ENCODE data around the gene STK32A.
"Not testable (repeated sequence)": the region's sequence is repeated elsewhere in the genome, so short reads cannot be mapped to it uniquely, and the experiment has no call there.

The STK32A gene

GRCh38 chr5:147348451-147348850 is 113.6 kb downstream of the STK32A start:
- no peak for FAIRE-seq

- FAIRE-seq, result no peak
Measured at GRCh38 chr5:147349241-147349640, 114.4 kb downstream of the STK32A start.

- FAIRE-seq, result no peak
Measured at GRCh38 chr5:147359101-147359500, 124.3 kb downstream of the STK32A start.

- no peak for FAIRE-seq
Measured at GRCh38 chr5:147359581-147359980, 124.8 kb downstream of the STK32A start.

GRCh38 chr5:147360816-147361215 is 126.0 kb downstream of the STK32A start:
- no peak for FAIRE-seq

- FAIRE-seq, result no peak
Measured at GRCh38 chr5:147361441-147362175, 126.8 kb downstream of the STK32A start.

- not testable (repeated sequence) for FAIRE-seq
Measured at GRCh38 chr5:147367381-147367780, 132.6 kb downstream of the STK32A start.

- FAIRE-seq, result no peak
Measured at GRCh38 chr5:147369742-147370374, 135.0 kb downstream of the STK32A start.

GRCh38 chr5:147371290-147371689 is 136.5 kb downstream of the STK32A start:
- no peak for FAIRE-seq

- FAIRE-seq, result no peak
Measured at GRCh38 chr5:147372191-147372590, 137.4 kb downstream of the STK32A start.

- FAIRE-seq, result no peak
Measured at GRCh38 chr5:147373328-147373727, 138.5 kb downstream of the STK32A start.

GRCh38 chr5:147375151-147375550 is 140.3 kb downstream of the STK32A start:
- FAIRE-seq, result no peak

GRCh38 chr5:147377682-147378081 is 142.9 kb downstream of the STK32A start:
- FAIRE-seq, result no peak

GRCh38 chr5:147381555-147381954 is 146.7 kb downstream of the STK32A start:
- FAIRE-seq, result no peak

GRCh38 chr5:147382776-147383175 is 147.9 kb downstream of the STK32A start:
- no peak for FAIRE-seq

GRCh38 chr5:147384346-147385193 is 149.7 kb downstream of the STK32A start:
- no peak for FAIRE-seq

GRCh38 chr5:147387109-147387508 is 152.3 kb downstream of the STK32A start:
- no peak for FAIRE-seq

- no peak for FAIRE-seq
Measured at GRCh38 chr5:147388184-147389108, 153.6 kb downstream of the STK32A start.

- no peak for FAIRE-seq
Measured at GRCh38 chr5:147390654-147391225, 155.9 kb downstream of the STK32A start.

- FAIRE-seq, result no peak
Measured at GRCh38 chr5:147391781-147392180, 157.0 kb downstream of the STK32A start.

- FAIRE-seq, result no peak
Measured at GRCh38 chr5:147393874-147394672, 159.2 kb downstream of the STK32A start.
